Stimulated activated CD4-positive, alpha-beta T cell treated with anti-CD3 and anti-CD28 coated beads, Interleukin-2, amount 100 ng/mL, for 4 hours (primary cell): ENCODE measurements around the gene UFC1.

ENCODE experiments used
- DNase-seq: peaks from one replicate; pipeline ENCODE4 v3.0.0-alpha.2; 2020; ENCODE audit warnings: low read depth

The UFC1 gene

GRCh38 chr1:161133220-161133740 lies 20.5 kb upstream of the UFC1 start:
- DNase-seq, result no peak

- no peak for DNase-seq
These were observed 15.9 kb upstream of the UFC1 start for GRCh38 chr1:161137881-161138280.

DNA sequence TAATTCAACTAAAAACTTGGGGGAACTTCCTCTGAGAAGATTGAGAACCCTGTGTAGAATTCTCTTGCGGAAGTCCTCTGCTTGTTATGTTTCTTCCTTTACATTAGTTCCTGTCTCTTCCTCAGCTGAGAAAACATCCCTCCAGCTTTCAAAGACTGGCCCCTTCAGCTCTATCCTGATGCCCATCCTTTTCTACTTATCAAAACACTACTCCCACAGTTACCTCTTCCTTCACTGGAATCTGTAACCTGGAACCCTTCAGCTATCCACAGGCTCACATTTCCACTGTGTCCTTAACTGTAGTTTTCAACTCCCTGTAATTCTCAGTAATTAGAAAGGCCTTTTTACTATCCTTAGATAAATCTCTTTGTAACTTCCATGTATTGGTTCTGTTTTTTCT lies 15.3 kb upstream of the UFC1 start:
- DNase-seq, result no peak

DNA sequence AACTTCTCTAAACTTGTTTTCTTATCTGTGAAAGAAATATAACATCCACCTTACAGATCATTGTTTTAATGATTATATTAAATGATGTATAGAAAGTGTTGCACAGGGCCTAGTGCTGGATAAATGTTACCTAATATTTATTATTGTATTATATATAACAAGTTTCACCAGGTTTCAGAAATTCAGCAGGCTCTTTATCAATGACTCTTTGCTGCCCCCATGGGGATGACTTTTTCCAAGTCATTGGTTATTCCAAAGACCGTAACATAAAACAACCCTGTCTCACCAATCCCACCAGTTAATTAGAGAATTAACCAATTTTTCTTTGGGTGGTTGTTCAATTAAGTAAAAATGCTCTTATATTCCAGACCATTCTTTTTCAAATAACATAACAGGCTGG lies 14.0 kb upstream of the UFC1 start:
- DNase-seq, result no peak

- DNase-seq, result no peak
These were observed 12.9 kb upstream of the UFC1 start for GRCh38 chr1:161140755-161141400.

DNA sequence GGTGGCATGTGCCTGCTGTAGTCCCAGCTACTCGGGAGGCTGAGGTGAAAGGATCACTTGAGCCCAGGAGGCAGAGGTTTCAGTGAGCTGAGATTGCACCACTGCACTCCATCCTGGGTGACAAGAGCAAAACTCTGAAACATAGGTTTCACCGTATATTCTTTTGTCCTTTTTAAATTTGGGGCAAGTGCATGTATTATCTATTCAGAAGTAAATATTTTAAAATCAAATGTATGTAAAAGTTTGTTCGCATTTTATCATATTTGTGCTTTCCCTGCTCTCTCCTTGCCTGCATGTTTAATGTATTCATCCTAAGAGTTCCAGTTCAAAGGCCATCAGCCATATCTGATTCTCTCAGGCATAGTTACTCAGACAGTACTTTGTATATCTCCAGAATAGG lies 7.9 kb upstream of the UFC1 start:
- DNase-seq, result no peak

GRCh38 chr1:161153176-161153575 lies 602 bp upstream of the UFC1 start:
- no peak for DNase-seq

DNA sequence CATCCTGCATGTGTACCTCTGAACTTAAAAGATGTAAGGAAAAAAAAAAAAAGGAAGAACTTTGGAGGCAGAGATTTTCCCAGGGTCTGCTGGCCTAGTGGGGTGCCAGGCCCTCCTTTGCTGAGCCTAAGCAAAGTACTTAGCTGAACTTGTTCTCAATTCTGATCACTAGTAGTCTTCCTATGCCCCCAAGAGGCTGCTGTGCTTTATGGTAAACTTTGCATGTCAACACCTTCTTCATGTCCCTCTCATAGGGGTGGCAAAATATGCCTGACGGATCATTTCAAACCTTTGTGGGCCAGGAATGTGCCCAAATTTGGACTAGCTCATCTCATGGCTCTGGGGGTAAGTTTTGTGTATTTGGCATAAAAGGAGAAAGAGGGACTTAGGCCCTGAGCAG lies 4.1 kb downstream of the UFC1 start:
- DNase-seq, result no peak

DNA sequence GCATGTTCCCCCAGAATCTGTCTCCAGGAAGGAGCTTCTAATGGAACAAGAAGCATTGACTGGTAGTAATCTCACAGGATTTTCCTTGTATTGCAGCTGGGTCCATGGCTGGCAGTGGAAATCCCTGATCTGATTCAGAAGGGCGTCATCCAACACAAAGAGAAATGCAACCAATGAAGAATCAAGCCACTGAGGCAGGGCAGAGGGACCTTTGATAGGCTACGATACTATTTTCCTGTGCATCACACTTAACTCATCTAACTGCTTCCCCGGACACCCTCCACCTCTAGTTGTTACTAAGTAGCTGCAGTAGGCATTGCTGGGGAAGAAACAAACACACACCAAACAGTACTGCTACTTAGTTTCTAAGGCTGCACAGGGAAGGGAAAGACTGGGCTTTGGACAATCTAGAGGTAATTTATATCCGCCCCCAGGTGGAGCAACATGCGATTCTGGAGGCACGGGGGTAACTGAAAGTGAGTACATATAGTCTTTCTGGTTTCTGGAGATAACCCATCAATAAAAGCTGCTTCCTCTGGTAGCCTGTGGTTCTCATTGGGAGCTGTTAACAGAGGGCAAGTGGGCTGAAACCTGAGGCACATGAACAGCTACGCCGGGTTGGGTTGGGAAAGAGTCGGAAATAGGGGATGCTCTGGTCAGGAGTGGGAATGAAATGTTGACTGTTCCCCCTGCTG lies 4.7 kb downstream of the UFC1 start:
- no peak for DNase-seq

- peak; percentile 87 for DNase-seq
These were observed 5.5 kb downstream of the UFC1 start, which contains the start of gene USP21 for GRCh38 chr1:161159087-161159912. TSS of gene USP21 (plus strand) at chr1:161159500. CDS start at chr1:161160641, 1,141 bp downstream.

GRCh38 chr1:161159913-161160243 lies 6.1 kb downstream of the UFC1 start:
- DNase-seq, result no peak

DNA sequence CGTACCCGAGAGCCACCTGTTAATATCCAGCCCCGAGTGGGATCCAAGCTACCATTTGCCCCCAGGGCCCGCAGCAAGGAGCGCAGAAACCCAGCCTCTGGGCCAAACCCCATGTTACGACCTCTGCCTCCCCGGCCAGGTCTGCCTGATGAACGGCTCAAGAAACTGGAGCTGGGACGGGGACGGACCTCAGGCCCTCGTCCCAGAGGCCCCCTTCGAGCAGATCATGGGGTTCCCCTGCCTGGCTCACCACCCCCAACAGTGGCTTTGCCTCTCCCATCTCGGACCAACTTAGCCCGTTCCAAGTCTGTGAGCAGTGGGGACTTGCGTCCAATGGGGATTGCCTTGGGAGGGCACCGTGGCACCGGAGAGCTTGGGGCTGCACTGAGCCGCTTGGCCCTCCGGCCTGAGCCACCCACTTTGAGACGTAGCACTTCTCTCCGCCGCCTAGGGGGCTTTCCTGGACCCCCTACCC lies 6.9 kb downstream of the UFC1 start:
- DNase-seq, result no peak

DNA sequence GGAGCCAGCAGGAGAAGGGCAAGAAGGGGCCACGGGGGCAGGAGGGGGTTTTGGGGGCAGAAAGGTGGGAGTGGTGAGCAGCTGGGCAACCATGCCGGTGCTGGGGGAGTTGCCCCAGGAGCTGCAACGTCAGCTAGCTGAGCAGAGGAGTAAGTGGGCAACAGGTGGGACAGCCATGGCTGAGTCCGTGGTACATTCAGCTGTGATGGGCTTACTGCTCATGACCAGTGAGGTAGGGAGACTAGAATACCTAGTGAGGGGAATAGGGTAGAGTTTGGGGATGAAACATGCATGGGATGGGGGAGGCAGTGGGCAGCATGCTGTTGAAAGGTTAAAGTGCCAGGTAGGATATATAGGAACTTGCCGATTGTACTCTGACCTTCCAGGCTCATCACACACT lies 7.9 kb downstream of the UFC1 start:
- DNase-seq, result no peak

- no peak for DNase-seq
These were observed 8.3 kb downstream of the UFC1 start for GRCh38 chr1:161162052-161162451.

DNA sequence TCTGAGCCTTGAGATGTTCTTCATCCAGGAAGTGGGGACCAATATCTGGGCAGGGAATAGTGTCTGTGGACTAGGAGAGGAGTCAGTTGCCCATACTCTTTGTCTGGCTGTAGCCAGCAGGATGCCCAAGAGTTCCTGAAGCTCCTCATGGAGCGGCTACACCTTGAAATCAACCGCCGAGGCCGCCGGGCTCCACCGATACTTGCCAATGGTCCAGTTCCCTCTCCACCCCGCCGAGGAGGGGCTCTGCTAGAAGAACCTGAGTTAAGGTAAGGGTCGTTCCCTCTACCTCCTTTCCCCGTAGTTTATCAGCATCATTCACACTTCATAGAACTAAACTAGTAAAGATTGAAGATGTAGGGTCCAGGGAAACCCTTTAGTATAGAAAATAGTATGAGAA lies 9.0 kb downstream of the UFC1 start:
- DNase-seq, result no peak

DNA sequence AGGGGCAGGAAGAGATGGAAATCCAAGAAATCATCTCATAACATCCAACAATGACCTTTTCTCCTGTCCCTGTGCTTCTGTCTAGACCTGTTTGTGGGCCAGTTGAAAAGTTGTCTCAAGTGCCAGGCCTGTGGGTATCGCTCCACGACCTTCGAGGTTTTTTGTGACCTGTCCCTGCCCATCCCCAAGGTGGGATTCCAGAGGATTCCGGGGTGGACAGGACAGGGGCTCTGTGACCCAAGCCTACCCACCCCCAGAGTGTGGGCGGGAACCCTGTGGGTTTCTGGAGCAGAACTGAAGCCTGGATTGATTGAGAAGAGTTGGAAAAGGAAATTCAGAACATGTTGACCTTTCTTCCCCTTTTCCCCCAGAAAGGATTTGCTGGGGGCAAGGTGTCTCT lies 10.0 kb downstream of the UFC1 start:
- no peak for DNase-seq

GRCh38 chr1:161164901-161165610 lies 11.3 kb downstream of the UFC1 start:
- DNase-seq, result no peak

- peak; percentile 82 for DNase-seq
These were observed 12.2 kb downstream of the UFC1 start, which contains the start of gene PPOX for GRCh38 chr1:161165742-161166668. TSS of gene PPOX (plus strand) at chr1:161166426. CDS start at chr1:161166848, 422 bp downstream.

GRCh38 chr1:161166669-161167548 lies 13.1 kb downstream of the UFC1 start:
- no peak for DNase-seq

DNA sequence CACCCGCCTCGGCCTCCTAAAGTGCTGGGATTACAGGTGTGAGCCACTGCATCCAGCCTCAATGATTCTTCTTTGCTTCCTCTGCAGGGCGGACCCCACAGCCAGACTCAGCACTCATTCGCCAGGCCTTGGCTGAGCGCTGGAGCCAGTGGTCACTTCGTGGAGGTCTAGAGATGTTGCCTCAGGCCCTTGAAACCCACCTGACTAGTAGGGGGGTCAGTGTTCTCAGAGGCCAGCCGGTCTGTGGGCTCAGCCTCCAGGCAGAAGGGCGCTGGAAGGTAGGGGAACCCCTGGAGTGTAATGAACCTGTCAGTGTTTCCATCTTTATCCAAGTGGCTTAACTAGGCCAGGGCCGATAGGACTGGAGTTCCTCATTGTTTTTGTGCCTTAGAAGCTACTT lies 15.1 kb downstream of the UFC1 start:
- DNase-seq, result no peak
